ENCODE results near the gene UST.

UST gene

DNA sequence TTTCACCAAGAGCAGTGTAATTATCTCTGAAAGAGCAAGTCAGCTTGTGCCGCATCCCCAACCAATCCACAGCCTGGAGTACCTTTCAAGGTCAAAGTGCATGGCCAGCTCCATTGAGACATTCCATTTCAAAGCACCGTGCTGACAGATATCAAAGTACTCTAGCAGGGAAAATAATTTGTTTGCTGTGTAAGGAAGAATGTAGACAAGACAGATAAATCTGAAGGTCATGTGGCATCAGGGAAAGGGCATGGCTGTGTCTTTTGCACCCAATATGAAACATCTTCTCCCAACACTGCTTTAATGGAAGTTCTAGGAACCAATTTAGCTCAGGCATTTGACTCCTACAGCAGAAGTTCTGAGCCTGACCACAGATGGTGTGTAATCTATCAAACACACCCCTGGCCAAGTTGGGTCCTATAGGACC, 328.0 kb downstream of the UST start:
- no peak for DNase-seq

DNA sequence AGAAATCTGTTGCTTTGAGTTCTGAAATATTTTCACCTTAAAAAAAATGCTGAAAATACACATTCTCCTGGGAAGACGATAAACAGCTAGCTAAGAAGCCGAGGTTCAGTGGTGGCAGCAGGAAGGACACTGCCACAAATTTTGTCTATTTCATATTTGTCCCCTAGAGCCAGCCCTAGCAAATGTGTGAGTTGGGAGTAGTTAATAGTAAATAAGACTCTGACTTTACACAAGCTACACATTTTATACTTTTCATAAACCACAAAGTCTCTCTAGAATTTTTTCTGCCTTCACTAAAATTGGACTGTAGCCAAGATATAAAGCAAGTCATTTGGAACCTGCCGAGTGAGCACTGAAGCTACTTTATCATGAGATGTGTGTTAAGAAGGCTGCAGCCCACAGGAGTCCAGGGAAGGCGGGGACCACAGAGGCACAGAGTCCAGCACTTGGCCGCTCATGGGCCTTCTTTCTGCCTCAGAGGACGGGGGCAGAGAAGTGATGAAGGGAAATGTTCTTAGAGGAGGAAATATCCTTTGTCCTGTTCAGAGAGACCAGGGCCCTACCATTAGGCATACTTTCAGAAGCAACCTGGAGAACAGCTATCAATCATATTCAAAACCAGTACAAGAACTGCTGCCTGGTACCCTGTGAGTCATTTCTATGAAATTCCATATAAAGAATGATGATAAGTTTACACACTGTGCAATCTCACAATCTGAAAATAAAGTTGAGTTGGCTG, 329.0 kb downstream of the UST start:
- peak; percentile 47 for DNase-seq

DNA sequence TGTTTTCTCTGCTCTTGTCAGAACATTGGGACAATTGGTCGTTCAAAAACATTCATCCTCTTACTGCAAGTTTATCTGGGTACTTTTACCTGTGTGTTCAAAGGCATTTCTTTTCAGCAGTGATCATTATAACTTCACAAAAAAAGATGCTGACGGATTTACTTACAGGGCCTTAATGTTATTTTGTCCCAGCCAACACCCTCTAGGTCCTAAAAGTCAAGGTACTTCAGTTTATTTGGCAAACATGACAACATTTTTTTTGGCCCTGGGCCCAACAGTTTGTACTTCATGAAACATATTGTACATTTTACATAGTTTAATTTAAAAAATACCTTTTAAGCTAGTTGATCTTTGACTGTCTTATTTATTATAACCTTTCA, 329.5 kb downstream of the UST start:
- no peak for DNase-seq

DNA sequence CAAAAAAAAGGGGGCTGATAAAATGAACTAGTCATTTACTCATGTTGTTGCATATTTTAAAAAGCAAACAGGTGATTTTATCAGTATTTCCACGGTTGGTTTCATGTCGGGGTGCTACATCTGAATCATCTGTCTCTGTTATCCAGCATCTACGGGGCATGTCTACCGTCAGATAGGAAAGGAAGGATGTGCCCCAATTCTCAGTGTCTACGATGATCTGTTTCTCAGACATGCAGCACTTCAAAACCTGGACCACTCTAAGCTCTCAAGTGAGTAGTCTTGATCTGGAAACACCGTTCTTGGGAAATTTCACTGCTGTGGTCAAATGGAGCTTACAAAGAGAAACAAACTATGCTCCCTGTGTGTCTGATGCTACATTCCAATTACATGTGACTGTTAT, 330.4 kb downstream of the UST start:
- DNase-seq = peak; percentile 33

DNA sequence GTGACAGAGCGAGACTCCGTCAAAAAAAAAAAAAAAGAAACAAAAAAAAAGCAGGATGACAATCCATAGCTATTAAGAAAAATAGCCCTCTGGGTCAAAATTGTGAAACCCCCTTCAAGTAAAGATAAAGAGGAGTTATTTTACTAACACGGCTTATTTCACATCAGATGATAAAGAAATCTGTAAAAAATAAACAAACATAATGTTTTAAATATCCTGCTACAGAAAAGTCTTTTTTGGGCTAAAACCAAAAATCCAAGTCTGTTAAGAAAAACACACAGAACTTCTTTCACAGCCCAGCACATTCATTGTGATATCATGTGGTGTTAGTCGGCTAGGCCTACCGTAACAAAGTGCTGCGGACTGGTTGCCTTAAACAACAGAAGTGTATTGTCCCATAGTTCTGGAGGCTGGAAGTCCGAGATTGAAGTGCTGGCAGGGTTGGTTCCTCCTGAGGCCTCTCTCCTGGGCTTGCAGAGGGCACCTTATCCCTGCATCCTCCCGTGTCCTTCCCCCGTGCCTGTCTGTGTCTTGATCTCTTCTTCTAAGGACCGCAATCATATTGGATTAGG, 331.5 kb downstream of the UST start:
- DNase-seq = no peak

DNA sequence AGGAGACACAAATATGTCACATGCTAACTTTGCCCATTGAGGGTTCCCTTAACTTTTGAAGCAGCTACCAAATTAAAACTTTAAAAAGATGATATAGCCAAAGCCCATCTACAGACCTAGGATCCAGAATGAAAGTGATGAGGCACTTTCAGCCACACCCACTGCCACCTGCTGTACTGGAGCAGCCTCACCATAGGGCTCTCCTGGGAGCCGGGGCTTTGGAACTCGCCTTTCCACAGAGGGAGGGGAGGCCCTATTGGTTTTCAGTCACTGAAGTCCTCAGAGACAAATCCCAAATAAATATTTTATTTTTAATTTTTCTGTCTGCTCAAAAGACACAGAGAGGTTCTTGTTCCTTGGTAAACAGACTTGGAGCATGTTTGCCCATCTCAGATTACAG, 332.6 kb downstream of the UST start:
- DNase-seq = no peak

DNA sequence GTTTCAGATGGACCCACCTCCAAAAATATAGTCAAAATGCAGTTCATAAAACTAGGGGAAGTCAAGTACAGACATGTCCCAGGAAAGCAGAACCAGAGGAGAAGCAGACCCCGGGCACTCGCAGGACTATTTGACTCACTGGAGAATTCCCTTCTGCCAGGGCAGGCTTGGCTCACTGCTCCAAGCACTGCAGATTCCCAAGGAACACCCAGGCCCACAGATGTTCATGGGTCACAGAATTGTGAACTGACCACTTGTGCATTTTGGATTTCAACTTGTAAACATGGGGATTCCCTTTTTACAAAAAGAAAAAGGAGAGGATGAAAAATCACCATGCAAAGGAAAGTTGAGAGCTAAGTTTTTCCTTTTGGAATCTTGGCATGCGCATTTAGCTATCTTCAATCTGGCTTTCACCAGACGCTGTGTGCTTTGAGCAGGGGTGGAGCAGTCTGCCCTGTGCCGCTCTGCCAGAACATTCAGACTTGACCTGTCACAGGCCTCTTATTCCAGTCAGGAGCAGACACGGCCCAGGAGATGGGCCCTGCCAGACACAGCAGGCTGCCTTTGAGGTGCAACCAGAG, 333.2 kb downstream of the UST start:
- peak; percentile 65 for DNase-seq

DNA sequence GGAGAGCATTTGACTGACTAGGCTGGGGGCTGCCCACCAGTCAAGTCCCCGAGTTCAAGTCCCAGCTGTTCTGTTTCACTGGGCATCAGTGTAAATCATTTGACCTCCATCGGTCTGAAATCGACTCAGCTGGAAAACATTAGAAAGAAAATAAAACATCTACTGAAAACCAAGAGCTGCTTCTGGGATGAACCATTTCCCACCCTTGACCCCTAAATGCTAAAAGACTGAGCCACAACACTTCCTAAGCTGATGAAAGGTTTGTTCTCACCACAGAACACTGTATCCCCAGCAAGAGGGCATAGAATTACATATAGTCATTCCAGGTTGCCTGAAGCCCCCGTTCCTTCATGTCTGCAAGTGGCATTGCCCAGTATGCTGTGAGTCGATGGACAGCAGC, 333.7 kb downstream of the UST start:
- peak; percentile 88 for DNase-seq

DNA sequence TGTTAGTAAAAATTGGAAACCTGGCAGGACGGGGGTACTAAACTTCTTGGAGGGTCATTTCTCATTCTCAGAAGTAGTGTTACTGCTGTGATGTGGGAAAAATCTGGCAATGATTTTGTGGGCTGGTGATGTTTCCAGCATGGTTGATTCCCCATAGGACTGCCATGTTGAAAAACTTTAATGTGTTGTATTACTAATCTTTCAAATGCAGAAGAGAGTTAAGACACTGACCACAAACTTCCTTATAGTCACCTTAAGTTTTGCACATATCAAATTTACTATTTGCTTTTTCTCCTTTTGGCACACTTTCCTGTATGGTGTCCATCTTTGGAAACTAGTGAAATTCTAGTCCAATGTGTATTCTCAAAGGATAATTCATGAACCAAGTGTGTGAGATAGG, 334.5 kb downstream of the UST start:
- no peak for DNase-seq

DNA sequence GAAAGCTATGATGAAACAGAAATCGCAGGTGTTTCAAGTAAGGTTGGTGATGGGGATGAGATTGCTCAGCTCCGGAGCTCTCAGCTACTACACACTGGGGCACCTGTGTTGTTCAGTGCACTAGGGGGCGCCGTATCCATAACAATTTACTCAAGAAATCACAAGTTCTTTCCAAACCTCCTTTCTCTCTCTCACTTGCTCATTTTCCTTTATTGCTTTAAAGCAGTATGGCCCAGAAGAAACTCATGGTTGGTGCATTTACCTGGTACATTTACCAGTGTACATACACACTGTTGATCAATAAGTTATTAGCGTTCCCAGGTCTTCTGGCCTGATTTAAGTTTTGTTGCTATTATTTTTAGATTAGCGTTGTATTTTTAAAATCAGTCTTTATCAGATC, 335.5 kb downstream of the UST start:
- peak; percentile 67 for DNase-seq

DNA sequence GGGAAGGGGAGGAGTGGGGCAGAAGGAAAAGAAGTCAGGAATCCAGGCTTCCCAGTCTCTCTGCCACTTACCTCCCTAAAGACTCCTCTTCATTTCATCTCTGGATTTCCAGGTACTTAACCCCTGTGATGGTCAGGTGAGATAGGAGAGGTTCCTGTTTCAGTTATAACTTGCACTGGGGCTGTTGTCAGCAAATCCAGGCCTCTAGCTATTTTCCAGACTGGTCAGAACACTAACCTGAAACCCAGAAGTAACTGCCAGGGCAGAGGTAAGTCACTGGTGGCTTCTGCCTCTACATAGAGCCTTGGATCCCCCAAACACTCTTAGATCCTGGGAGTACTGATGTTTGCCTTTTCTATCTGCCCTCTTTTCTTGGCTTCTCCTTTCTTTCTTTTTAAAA, 337.2 kb downstream of the UST start:
- no peak for DNase-seq

DNA sequence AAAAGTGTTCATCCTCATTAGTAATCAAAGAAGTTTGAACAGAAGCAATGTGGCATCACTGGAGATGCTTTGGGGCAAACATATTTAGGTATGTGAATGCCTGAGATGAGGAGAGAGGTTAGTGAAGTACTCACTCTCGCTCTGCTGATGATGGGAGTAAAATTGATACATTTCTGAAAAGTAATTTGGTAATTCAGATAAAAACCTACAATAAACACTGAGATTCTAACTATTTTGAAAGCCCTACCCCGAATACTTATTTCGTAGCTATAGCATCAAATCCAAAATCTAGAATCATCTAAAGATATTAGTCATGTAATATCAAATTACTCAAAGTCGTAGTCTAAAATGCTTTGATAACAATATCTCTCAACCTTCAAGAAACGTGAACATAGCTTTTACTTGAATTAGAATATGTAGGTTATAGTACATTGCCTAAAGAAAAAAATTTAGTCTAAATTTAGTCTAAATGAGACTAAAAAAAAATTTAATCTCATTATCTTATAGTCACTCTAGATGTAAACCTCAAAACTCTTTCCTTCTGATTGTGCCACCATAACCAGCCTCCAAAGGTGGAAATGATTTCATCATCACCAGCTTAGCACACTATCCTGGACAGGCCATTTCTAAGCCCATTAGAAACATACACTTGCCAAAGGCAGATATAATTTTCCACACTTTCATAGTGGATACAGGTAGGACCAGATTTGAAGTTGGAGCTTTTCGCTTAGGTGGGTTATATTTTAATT, 338.2 kb downstream of the UST start:
- DNase-seq = no peak

DNA sequence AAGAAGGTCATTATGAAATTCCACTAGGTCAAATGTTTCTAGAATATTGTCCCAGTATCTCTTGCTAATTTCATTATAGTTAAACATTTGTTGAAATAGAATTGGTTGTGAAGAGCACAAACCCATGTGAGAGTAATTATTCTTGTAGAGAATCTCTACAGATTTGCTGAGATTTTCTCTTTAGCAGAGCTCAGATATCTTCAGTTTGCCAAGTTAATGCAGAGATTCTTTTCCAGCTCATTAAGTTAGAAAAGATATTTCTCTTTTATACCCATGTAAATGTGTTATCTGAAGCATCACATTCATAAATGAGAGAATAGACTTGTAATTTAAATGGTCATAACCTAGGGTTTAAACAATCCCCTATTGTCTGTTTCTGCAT, 338.7 kb downstream of the UST start:
- DNase-seq = no peak

DNA sequence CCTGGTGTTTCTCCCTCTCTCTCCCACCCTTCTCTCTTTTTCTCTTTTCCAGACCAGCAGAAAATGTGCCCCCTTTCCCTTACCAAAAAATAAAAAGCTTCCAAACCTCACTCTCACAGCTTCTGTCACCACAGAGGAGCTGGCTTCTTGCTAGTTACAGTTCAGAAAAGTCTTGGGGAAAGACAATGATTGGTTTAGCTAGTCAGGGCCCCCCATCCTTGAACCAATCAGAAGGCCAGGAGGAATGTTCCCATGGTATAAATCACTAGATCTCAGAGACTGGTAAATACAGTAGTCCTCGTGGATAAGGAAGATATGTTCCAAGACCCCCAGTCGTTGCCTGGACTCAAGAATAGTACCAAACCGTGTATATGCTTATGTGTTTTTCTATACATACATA, 339.5 kb downstream of the UST start:
- no peak for DNase-seq

DNA sequence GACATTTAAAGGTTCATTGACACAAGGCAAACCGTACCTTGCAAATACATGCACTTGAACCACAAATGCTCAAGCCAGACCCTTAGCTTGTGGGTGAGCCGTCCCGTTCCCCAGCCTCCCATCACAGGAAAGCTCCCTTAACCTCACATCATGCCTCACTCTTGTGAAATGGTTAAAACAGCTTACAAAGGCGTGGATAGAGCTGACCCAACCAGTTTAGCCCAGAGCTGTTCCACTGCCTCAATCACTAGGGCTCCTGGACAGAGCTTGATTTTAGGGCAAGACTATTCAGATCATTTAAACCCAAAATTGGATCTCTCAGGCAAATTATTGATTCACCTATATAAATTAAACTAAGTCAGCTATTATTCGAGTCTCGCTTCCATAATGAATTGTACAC, 341.1 kb downstream of the UST start:
- no peak for DNase-seq

DNA sequence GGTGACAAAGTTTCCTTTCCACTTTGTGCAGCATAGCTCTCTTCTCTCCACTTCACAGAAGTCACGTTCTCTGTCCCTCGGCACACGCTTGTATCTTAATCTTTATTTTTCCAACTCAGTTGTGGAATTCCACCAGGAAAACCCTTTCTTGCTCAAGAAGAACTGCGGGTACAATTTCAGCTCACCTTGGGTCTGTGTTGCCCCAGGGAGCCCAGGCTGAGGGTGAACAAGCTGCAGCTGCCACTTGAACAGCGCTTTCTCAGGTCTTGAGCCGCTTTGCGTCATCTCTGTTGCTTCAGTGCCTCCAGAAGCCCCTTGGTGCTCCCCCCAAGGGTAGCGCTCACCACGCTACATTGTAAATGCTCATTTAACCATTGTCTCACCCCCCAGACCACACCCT, 341.5 kb downstream of the UST start:
- DNase-seq = no peak

DNA sequence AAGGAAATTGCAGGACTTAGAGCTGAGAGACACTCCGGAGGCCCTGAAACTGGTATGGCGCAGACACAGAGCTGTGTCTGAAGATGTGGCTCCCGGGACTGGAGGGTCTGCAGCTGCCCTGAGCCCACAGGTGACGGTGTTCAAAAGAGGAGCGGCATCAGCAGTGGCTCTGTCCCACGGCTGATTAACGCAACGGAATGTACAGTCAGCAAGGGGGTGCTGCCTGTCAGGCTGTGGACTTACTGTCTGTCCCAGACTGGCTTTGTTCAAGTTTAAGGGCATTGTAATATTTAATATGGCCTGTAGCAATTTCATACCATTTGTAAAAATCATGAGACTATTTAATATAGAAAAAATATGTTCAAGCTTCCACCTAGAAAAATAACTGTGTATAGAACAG, 342.7 kb downstream of the UST start:
- no peak for DNase-seq

DNA sequence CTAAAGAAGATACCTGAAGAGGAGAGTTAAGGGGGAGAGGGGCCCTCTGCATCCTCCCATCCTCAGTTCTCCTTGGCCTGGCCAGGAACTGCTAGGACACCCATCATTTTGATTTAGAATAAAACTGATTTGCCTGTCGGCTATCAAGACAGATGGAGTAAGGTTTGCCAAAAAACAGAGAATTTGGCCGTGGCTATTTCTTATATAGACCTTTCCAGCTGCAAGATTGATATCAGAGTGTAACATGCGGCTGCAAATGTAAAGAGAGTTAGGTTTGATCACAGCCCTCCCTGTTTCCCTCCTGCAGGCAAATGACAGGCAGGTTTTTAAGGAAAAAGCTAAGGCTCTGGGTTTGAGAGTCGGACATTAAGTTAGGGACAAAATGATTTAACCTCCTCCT, 344.1 kb downstream of the UST start:
- DNase-seq = no peak

DNA sequence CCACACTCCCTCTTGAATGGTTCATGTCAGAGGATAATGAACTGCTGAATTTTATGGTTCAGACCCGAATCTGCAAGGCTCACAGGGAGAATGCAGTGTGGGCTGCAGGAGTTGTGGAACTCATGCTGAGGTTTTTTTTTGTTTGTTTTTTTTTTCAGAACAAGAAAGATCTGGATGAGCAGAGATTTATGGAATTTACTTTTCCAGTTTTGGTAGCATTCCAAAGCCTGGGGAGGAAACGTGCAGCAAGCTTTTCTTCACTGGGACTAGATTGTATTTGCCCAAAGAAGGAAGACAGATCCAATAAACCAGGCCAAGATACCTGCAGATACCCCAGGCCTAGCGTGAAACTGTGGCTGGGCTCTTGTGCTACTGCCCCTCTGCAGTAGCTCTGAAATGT, 346.8 kb downstream of the UST start:
- peak; percentile 84 for DNase-seq

DNA sequence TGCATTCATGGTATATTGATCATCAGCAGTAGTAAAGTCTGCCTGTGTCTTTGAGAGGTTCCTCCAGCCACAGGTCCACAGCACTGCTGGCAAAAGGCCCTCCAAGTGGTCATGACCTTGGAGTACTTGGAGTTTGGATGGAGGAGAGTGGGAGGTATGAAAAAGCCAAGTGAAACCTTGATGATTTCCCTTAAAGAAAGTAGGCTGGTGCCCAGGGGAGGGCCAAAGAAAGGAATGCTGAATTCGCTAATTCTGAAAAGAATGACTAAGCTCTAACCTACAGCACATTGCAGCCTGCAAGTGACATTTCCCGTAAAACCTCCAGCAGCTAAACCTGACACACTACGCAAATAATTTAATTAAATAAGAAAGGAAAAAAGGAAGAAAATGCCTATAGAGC, 347.3 kb downstream of the UST start:
- DNase-seq = peak; percentile 69

DNA sequence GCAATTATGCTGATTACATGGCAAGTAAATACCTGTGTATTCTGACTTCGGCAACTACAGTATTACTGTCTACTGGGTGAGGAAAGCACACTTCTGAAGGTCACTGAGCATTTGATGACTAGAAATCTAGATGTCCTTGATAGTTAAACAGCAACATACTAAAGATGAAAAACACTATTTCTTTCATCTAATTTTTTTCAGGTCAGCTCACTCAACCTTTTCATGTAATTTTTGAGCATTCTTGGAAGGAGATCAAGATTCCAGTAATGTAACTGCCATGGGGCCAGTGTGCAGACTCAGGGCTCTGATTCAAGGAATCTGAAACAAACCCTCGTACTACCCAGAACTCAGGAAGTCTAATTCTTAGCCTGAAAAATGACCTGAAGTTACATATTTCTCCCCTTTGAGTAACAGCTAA, 348.1 kb downstream of the UST start:
- peak; percentile 52 for DNase-seq

DNA sequence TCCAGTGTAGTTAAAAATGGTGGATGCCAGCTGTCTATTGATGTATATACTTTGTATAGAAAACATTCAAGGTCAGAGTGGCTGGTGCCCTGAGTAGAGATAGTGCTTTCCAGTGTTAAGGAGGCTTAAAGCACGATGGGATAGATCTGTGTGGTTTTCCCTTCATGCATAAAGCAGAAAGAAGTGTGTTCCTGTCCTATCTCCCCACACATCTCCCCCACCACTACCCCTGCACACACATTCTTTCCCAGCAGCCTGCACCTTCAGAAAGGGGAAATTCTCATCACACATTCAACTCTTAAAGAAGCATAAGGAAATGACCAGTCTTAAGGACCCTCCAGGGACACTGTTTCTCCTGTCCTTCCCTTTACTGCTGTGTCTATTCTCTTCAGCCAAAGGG, 349.0 kb downstream of the UST start:
- no peak for DNase-seq

DNA sequence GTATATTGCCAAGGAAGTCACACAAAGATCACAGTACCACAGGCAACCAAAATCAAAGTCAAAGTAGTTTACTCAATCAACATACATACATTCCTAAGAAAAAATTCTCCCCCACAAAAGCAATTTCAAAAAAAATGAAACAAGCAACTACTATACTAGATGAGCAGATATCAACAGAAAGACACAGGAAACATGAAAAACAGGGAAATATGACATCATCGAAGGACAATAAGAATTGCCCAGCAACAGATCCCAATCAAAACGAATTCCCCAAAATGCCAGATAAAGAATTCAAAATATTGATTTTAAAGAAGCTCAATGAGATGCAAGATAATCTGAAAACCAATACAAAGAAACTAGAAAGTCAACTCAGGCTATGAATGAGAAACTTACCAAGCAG, 351.0 kb downstream of the UST start:
- DNase-seq = no peak

DNA sequence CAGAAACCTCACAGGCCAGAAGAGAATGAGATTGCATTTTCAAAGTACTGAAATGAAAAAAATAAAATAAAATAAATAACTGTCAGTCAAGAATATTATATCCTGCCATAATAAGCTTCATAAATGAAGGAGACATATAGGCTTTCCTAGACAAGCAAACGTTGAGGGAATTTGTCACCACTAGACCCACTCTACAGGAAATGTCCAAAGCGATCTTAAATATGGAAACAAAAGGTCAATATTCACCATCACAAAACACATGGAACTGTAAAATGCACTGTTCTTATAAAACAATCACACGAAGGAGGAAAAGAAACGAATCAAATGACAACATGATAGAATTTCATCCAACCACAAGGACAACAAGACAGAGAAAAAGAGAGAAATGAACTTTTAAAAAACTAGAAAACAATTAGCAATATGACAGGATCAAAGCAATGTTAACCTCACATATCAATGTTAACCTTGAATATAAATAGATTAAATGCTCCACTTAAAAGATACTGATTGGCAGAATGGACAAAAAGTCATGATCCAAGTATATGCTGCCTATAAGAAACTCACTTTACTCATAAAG, 352.0 kb downstream of the UST start:
- DNase-seq = no peak
